ENCODE results near the gene ANKFN1.

The ANKFN1 gene

GRCh38 chr17:56545930-56546329, 392.7 kb downstream of the ANKFN1 start:
- Histone ChIP-seq H3K4me3 (ENCODE audit: low read depth in 1 of 2, low read length in 1 of 2) (no peak overlapping the region), H3K36me3 (no peaks in the 10 kb centered on the region), H3K27ac (no peak overlapping the region), H3K9me3 (no peaks in the 10 kb centered on the region), H3K4me1 (ENCODE audit: control insufficient read depth in 1 of 2, insufficient read depth in 1 of 2, low read depth in 1 of 2, low read length in 1 of 2) (no peaks in the 10 kb centered on the region), H3K27me3 (no peaks in the 10 kb centered on the region)
- TF ChIP-seq CTCF (IDR thresholded peaks at IDR 0.05), result no peak

GRCh38 chr17:56548661-56549060, 395.4 kb downstream of the ANKFN1 start:
- Histone ChIP-seq H3K36me3 (no peaks in the 10 kb centered on the region), H3K27me3 (no peaks in the 10 kb centered on the region), H3K27ac (no peak overlapping the region), H3K4me3 (ENCODE audit: low read depth in 1 of 2, low read length in 1 of 2) (no peak overlapping the region), H3K4me1 (ENCODE audit: control insufficient read depth in 1 of 2, insufficient read depth in 1 of 2, low read depth in 1 of 2, low read length in 1 of 2) (no peaks in the 10 kb centered on the region), H3K9me3 (peaks cover 5% of the 10 kb centered on the region)
- TF ChIP-seq CTCF (IDR thresholded peaks at IDR 0.05), result no peak

GRCh38 chr17:56549501-56549900, 396.2 kb downstream of the ANKFN1 start:
- no peak for TF ChIP-seq CTCF (IDR thresholded peaks at IDR 0.05)
- H3K36me3 ChIP-seq, result no peaks in the 10 kb centered on the region
- H3K27me3 ChIP-seq, result no peaks in the 10 kb centered on the region
- no peak overlapping the region for H3K27ac ChIP-seq
- no peak overlapping the region for H3K4me3 ChIP-seq (ENCODE audit: low read depth in 1 of 2, low read length in 1 of 2)
- peaks cover 5% of the 10 kb centered on the region for H3K9me3 ChIP-seq
- H3K4me1 ChIP-seq (ENCODE audit: control insufficient read depth in 1 of 2, insufficient read depth in 1 of 2, low read depth in 1 of 2, low read length in 1 of 2), result no peaks in the 10 kb centered on the region

- TF ChIP-seq CTCF (IDR thresholded peaks at IDR 0.05), result no peak
- no peaks in the 10 kb centered on the region for H3K27me3 ChIP-seq
- no peak overlapping the region for H3K4me3 ChIP-seq (ENCODE audit: low read depth in 1 of 2, low read length in 1 of 2)
These were observed 404.4 kb downstream of the ANKFN1 start for GRCh38 chr17:56557682-56558081.

GRCh38 chr17:56558088-56558487, 404.8 kb downstream of the ANKFN1 start:
- Histone ChIP-seq H3K27me3 (no peaks in the 10 kb centered on the region), H3K27ac (no peak overlapping the region), H3K9me3 (no peaks in the 10 kb centered on the region), H3K4me3 (ENCODE audit: low read depth in 1 of 2, low read length in 1 of 2) (no peak overlapping the region), H3K4me1 (ENCODE audit: control insufficient read depth in 1 of 2, insufficient read depth in 1 of 2, low read depth in 1 of 2, low read length in 1 of 2) (no peaks in the 10 kb centered on the region), H3K36me3 (no peaks in the 10 kb centered on the region)
- TF ChIP-seq CTCF (IDR thresholded peaks at IDR 0.05), result no peak

More at GRCh38 chr17:56557682-56558081, 404.4 kb downstream of the ANKFN1 start:
- H3K9me3 ChIP-seq, result no peaks in the 10 kb centered on the region
- H3K4me1 ChIP-seq (ENCODE audit: control insufficient read depth in 1 of 2, insufficient read depth in 1 of 2, low read depth in 1 of 2, low read length in 1 of 2), result no peaks in the 10 kb centered on the region
- H3K36me3 ChIP-seq, result no peaks in the 10 kb centered on the region
- H3K27ac ChIP-seq, result no peak overlapping the region
